Common myeloid progenitor, CD34-positive (primary cell): ENCODE measurements around the gene SPAG16.
A peak's percentile ranks its signal among the peaks of the same experiment; 100 is the strongest.

Source experiments
- CTCF ChIA-PET: fragments of 350-600 bp; sonication (Branson Sonifier 250); formaldehyde crosslinking; loops from one replicate; lab custom pipeline; 2021; ENCODE audit warnings: antibody characterized with exemption; lab: Charles Lee
- POLR2A ChIA-PET: fragments of 350-600 bp; sonication (Branson Sonifier 250); formaldehyde crosslinking; loops from one replicate; lab custom pipeline; 2021; ENCODE audit warnings: antibody characterized with exemption; lab: Charles Lee
- DNase-seq, 3 donors: peaks; one replicate each; pipeline versions ENCODE4 v3.0.0 to v3.0.0-alpha.2; 2013
- H3K27ac ChIP-seq, 2 experiments: 1 replicate in 1 of 2; 2 replicates in 1 of 2; pipeline ENCODE4 v1.7.0; 2013; ENCODE audit warnings: inconsistent platforms in 2 of 2, low read length in 2 of 2, mild to moderate bottlenecking in 2 of 2, low read depth in 1 of 2, moderate library complexity in 1 of 2; ENCODE audit not compliant: severe bottlenecking in 2 of 2, insufficient read depth in 1 of 2, poor library complexity in 1 of 2
- H3K27me3 ChIP-seq, 5 experiments: replicated peaks in 2 of 5; 1 replicate in 3 of 5; 2 replicates in 2 of 5; pipeline versions ENCODE4 v1.6.1 to v1.7.0; 2013; ENCODE audit warnings: low read length in 4 of 5, mild to moderate bottlenecking in 2 of 5, moderate library complexity in 2 of 5, inconsistent platforms in 1 of 5; ENCODE audit not compliant: insufficient read depth in 5 of 5, control insufficient read depth in 4 of 5
- H3K36me3 ChIP-seq, 4 experiments: 1 replicate in 2 of 4; 2 replicates in 2 of 4; pipeline versions ENCODE4 v1.6.1 to v1.7.0; 2013; ENCODE audit warnings: low read length in 3 of 4, control low read depth in 1 of 4, mild to moderate bottlenecking in 1 of 4; ENCODE audit not compliant: control insufficient read depth in 4 of 4, insufficient read depth in 4 of 4
- H3K4me1 ChIP-seq, 4 experiments: 1 replicate in 3 of 4; 2 replicates in 1 of 4; pipeline versions ENCODE4 v1.6.1 to v1.7.1; 2013; ENCODE audit warnings: low read length in 3 of 4, mild to moderate bottlenecking in 3 of 4, control low read depth in 1 of 4, inconsistent platforms in 1 of 4, moderate library complexity in 1 of 4; ENCODE audit not compliant: control insufficient read depth in 4 of 4, insufficient read depth in 4 of 4; ENCODE audit errors: control extremely low read depth in 1 of 4
- H3K4me3 ChIP-seq, 7 experiments: 1 replicate in 4 of 7; 2 replicates in 3 of 7; pipeline versions ENCODE4 v1.5.1 to v1.7.0; 2013; ENCODE audit warnings: mild to moderate bottlenecking in 7 of 7, low read length in 6 of 7, moderate library complexity in 6 of 7, inconsistent platforms in 2 of 7, low read depth in 2 of 7, control low read depth in 1 of 7; ENCODE audit not compliant: insufficient read depth in 4 of 7, control insufficient read depth in 1 of 7; ENCODE audit errors: extremely low read depth in 1 of 7
- H3K9me3 ChIP-seq, 5 experiments: 1 replicate in 4 of 5; 2 replicates in 1 of 5; pipeline versions ENCODE4 v1.6.1 to v1.7.1; 2013; ENCODE audit warnings: low read length in 4 of 5, mild to moderate bottlenecking in 2 of 5, inconsistent platforms in 1 of 5, low read depth in 1 of 5, moderate library complexity in 1 of 5; ENCODE audit not compliant: control insufficient read depth in 4 of 5, insufficient read depth in 2 of 5; ENCODE audit errors: control extremely low read depth in 1 of 5
- WGBS: methylation state at CpG from one replicate; pipeline ENCODE4 v1.1.5; 2013; ENCODE audit not compliant: insufficient coverage; 5-methylcytosine and 5-hydroxymethylcytosine counted together

The SPAG16 gene

DNA sequence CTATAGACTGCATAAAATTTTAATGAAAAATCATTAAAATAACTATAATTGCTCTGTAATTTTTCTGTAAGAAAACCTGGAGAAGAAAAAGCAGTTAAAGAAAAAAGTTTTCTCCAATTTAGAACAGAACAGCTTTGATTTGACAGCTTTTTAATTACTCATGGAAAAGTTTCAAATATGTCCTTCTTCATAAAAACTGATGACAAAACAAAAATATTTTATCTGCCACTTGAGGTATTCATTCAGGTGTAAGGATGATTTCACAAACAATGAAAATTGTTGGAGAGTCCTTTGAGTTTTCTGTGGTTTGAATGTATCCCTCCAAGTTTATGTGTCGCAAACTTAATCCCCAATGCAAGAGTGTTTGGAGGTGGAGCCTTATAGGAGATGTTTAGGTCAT lies 824.3 kb downstream of the SPAG16 start:
- no peak for DNase-seq
- no peaks in the 10 kb centered on the region for H3K36me3 ChIP-seq
- no peak overlapping the region for H3K27ac ChIP-seq
- no peaks in the 10 kb centered on the region for H3K27me3 ChIP-seq
- CTCF ChIA-PET = no interaction called here
- 100% methylated on average over 1 of the region's 1 CpG for WGBS
- peaks cover 4 to 15% (median 14%) of the 10 kb centered on the region in 4 experiments for H3K4me1 ChIP-seq
- no peak overlapping the region for H3K4me3 ChIP-seq
- H3K9me3 ChIP-seq = peaks cover 0 to 3% (median 0%) of the 10 kb centered on the region in 5 experiments
- POLR2A ChIA-PET = no interaction called here

GRCh38 chr2:214117054-214117453 lies 832.8 kb downstream of the SPAG16 start:
- no peak overlapping the region for H3K27ac ChIP-seq
- CTCF ChIA-PET = no interaction called here
- POLR2A ChIA-PET = no interaction called here
- peaks cover 0 to 19% (median 4%) of the 10 kb centered on the region in 5 experiments for H3K9me3 ChIP-seq
- H3K27me3 ChIP-seq = no peaks in the 10 kb centered on the region
- no peak for DNase-seq
- no peaks in the 10 kb centered on the region for H3K4me1 ChIP-seq
- no peaks in the 10 kb centered on the region for H3K36me3 ChIP-seq
- H3K4me3 ChIP-seq = no peak overlapping the region

DNA sequence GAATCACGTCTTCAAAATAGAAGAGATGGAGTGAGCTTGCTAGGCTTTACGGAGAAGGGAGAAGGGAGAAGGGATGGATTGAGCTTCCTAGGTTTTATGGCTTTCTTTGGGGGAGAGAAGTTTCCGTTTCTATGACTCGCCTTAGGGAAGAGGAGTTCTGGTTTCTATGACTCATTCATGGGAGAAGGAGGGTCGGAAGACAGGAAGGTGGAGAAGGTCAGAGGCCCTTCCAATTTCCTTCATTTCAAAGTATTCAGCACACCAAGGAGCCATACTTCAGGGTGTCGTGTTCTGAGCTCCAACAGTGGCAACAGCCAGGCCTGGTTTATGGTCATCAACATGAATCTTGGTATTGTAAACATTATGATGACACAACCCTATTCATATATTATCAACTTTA lies 841.9 kb downstream of the SPAG16 start:
- H3K36me3 ChIP-seq = no peaks in the 10 kb centered on the region
- no peaks in the 10 kb centered on the region for H3K4me1 ChIP-seq
- H3K9me3 ChIP-seq = no peaks in the 10 kb centered on the region
- H3K27me3 ChIP-seq = no peaks in the 10 kb centered on the region
- H3K4me3 ChIP-seq = no peak overlapping the region
- DNase-seq = no peak
- ChIA-PET CTCF (no interaction called here), POLR2A (no interaction called here)
- 81% methylated on average over 3 of the region's 6 CpGs for WGBS
- no peak overlapping the region for H3K27ac ChIP-seq

DNA sequence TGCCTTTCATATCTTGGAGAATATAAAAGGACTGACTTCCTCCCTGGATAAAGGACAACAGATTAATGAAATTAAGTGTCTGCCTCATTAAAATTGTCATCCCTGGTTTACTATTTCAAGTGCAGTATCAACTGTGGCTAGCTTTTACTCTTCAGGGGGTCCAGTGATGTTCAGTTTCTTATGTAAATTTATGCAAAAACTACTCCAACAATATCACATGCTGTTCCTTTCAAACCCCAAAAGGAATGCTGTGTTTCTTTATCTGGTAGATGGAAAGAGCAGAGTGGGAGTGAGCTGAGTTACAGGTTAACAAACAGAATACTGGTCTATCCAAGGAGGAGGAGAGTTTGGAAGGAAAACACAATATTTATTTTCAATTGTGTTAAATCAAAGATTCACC lies 842.9 kb downstream of the SPAG16 start:
- Histone ChIP-seq H3K27me3 (no peaks in the 10 kb centered on the region), H3K9me3 (no peaks in the 10 kb centered on the region), H3K4me3 (no peak overlapping the region), H3K4me1 (no peaks in the 10 kb centered on the region), H3K27ac (no peak overlapping the region), H3K36me3 (no peaks in the 10 kb centered on the region)
- ChIA-PET POLR2A (no interaction called here), CTCF (no interaction called here)
- no peak for DNase-seq

- DNase-seq = no peak
- Histone ChIP-seq H3K9me3 (no peaks in the 10 kb centered on the region), H3K36me3 (no peaks in the 10 kb centered on the region), H3K27ac (no peak overlapping the region), H3K27me3 (no peaks in the 10 kb centered on the region), H3K4me3 (no peak overlapping the region), H3K4me1 (no peaks in the 10 kb centered on the region)
- no CpG with 5 or more reads among the region's 1 CpG for WGBS
- POLR2A ChIA-PET = no interaction called here
- CTCF ChIA-PET = no interaction called here
These were observed 843.3 kb downstream of the SPAG16 start for GRCh38 chr2:214127571-214127970.

DNA sequence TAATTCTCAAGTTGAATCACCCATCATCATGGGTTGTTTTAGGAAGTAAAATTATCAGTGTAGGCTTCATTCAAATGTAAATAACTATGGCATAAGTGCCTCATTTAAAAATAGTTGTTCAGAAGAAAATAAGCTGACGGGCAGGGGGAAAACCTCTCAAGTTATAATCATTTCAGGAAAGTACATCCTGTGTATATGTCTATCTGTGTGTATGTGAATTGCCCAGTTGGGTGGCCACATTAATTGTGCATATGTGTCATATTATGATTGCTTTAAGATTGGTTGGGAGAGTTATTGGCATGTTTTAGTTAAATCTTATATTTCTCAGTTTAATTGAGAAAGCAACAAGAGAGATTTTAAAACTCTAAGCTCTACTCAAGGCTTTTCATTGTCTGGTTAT lies 843.8 kb downstream of the SPAG16 start:
- no peak overlapping the region for H3K27ac ChIP-seq
- WGBS = 100% methylated on average over 1 of the region's 1 CpG
- CTCF ChIA-PET = no interaction called here

DNA sequence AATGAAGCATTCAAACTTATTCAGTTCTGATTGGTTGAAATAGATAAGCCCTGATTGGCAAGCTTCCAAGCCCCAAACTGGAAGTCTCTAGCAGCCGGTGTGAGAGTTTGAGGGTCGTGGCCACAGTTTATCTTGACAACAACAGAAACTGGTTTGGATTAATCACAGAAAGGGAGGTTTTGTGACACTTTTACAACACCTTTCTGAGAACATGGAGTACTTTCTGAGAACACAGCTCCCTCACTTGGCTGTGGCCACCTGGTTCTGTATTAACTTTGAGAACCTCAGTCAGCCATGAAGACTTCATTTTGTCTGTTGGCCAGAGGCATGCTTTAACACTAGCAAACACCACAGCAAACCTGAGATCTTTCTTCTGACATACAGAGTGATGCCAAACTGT lies 845.9 kb downstream of the SPAG16 start:
- ChIA-PET CTCF (no interaction called here), POLR2A (no interaction called here)
- 0% methylated on average over 2 of the region's 2 CpGs for WGBS
- no peaks in the 10 kb centered on the region for H3K27me3 ChIP-seq
- H3K4me3 ChIP-seq = no peak overlapping the region
- H3K9me3 ChIP-seq = no peaks in the 10 kb centered on the region
- H3K36me3 ChIP-seq = no peaks in the 10 kb centered on the region
- peak in 2 of 3 donors; percentile 21 to 23 for DNase-seq
- no peaks in the 10 kb centered on the region for H3K4me1 ChIP-seq
- H3K27ac ChIP-seq = no peak overlapping the region

More for the DNA sequence above, 843.8 kb downstream of the SPAG16 start:
- Histone ChIP-seq H3K27me3 (no peaks in the 10 kb centered on the region), H3K9me3 (no peaks in the 10 kb centered on the region), H3K4me1 (no peaks in the 10 kb centered on the region), H3K36me3 (no peaks in the 10 kb centered on the region), H3K4me3 (no peak overlapping the region)
- no peak for DNase-seq
- POLR2A ChIA-PET = no interaction called here
